Left lung (tissue), 10 donors: ENCODE results near the gene BBX. TPM values are rescaled to one million over a fixed set of nuclear protein-coding genes. Genes with fewer than 3 reads are reported as not detected.

Source experiments
- ATAC-seq: fragments of 200-7000 bp; cut with Tn5 transposase; one replicate; pipeline ENCODE4 v1.9.1; 2020; ENCODE audit warnings: moderate library complexity
- DNase-seq, 4 donors: peaks; one replicate each; pipeline ENCODE4 v3.0.0-alpha.2; 2013 to 2020
- H3K27ac ChIP-seq, 2 donors: fragments of 200-600 bp; sonication (generic) in 1 of 2; one replicate each; pipeline versions ENCODE4 v1.5.0 to v1.8.0; 2020 to 2021
- H3K27me3 ChIP-seq, 2 donors: fragments of 200-600 bp; sonication (generic) in 1 of 2; one replicate each; pipeline versions ENCODE4 v1.5.0 to v1.8.0; 2020 to 2021
- H3K36me3 ChIP-seq, 2 donors: fragments of 200-600 bp; sonication (generic) in 1 of 2; one replicate each; pipeline versions ENCODE4 v1.5.0 to v1.8.0; 2020 to 2021
- H3K4me1 ChIP-seq, 2 donors: fragments of 200-600 bp; one replicate each; pipeline ENCODE4 v1.8.0; 2021
- H3K4me3 ChIP-seq, 2 donors: fragments of 200-600 bp; sonication (generic) in 1 of 2; one replicate each; pipeline versions ENCODE4 v1.5.0 to v1.8.0; 2020 to 2021; ENCODE audit warnings: mild to moderate bottlenecking in 1 of 2
- H3K9me3 ChIP-seq, 2 donors: fragments of 200-600 bp; sonication (generic) in 1 of 2; one replicate each; pipeline versions ENCODE4 v1.5.0 to v1.8.0; 2020 to 2021
- intact Hi-C, 2 donors: fragments of 100-400 bp; cut with DNase I; formaldehyde crosslinking; loops; one replicate each; pipeline versions ENCODE4 v1.11.2 to v1.14.2; 2022
- polyA plus RNA-seq, 6 donors: library from polyadenylated mRNA; unstranded; fragments of 120-200 nt; gene quantifications; one replicate each; pipeline ENCODE4 v1.2.1, GENCODE V29; 2013; ENCODE audit not compliant: insufficient read length in 6 of 6
- total RNA-seq, 2 donors: library from RNA; stranded (reverse); fragmentation: NEBNext Ultra II Directional; extraction: Animal tissue kit (Norgen Biotek cat#: 25700); gene quantifications; one replicate each; pipeline ENCODE4 v1.2.1, GENCODE V29; 2021
- TF ChIP-seq, protein P1 (sequence below), 2 donors: fragments of 200-600 bp; sonication (generic) in 1 of 2; IDR thresholded peaks; one replicate each; pipeline versions ENCODE4 v1.5.0 to v1.8.0; 2021; ENCODE audit warnings: antibody characterized with exemption in 2 of 2
- donor health status: DM: no; HTN: yes; CAD: no.
- donor health status: DM: no; HTN: no; CAD: no.

The BBX gene
- total and polyA plus RNA-seq, 8 donors, result 43.0 to 67.1 (median 53.3) TPM

- Histone ChIP-seq H3K27me3 (no peaks in the 10 kb centered on the region), H3K36me3 (no peaks in the 10 kb centered on the region), H3K4me3 (no peak overlapping the region), H3K27ac (no peak overlapping the region), H3K4me1 (no peaks in the 10 kb centered on the region), H3K9me3 (no peaks in the 10 kb centered on the region)
- ATAC-seq, result no peak
- DNase-seq, result peak in 1 of 4 donors; percentile 37
- intact Hi-C loops, result no loop called here
- TF ChIP-seq, protein P1, sequence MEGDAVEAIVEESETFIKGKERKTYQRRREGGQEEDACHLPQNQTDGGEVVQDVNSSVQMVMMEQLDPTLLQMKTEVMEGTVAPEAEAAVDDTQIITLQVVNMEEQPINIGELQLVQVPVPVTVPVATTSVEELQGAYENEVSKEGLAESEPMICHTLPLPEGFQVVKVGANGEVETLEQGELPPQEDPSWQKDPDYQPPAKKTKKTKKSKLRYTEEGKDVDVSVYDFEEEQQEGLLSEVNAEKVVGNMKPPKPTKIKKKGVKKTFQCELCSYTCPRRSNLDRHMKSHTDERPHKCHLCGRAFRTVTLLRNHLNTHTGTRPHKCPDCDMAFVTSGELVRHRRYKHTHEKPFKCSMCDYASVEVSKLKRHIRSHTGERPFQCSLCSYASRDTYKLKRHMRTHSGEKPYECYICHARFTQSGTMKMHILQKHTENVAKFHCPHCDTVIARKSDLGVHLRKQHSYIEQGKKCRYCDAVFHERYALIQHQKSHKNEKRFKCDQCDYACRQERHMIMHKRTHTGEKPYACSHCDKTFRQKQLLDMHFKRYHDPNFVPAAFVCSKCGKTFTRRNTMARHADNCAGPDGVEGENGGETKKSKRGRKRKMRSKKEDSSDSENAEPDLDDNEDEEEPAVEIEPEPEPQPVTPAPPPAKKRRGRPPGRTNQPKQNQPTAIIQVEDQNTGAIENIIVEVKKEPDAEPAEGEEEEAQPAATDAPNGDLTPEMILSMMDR (IDR thresholded peaks at IDR 0.05), result no peak
These were observed 242.8 kb downstream of the BBX start for GRCh38 chr3:107765524-107765923.

- H3K27ac ChIP-seq, result no peak overlapping the region
- TF ChIP-seq, protein P1 (IDR thresholded peaks at IDR 0.05), result no peak
- H3K9me3 ChIP-seq, result no peaks in the 10 kb centered on the region
- ATAC-seq (no peak), DNase-seq (peak in 2 of 4 donors; percentile 12 to 27)
- intact Hi-C loops, result no loop called here
- H3K27me3 ChIP-seq, result no peaks in the 10 kb centered on the region
- peaks cover 0 to 2% of the 10 kb centered on the region in 2 donors for H3K36me3 ChIP-seq
- no peaks in the 10 kb centered on the region for H3K4me1 ChIP-seq
- no peak overlapping the region for H3K4me3 ChIP-seq
These were observed 245.3 kb downstream of the BBX start for GRCh38 chr3:107767897-107768605.

DNA sequence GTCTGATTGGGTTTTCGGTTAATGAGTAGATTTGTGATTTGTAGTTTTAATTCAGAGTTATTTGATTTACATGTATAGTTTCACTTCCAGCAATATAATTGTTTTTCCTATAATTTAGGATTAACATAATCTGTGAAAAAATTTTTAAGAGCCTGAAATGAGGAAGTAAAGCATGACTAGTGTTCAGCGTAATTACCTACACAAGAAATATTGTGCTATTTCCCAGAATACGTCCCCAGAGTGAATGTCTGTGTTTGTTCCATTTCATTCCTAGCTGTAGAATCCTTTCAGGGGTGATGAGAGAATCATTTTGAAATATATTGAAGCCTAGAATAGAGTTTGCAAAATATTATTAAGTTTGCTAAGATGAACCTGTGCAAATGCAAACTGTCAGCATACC, 247.1 kb downstream of the BBX start:
- no peak overlapping the region for H3K27ac ChIP-seq
- peaks cover 0 to 20% of the 10 kb centered on the region in 2 donors for H3K36me3 ChIP-seq
- no peaks in the 10 kb centered on the region for H3K4me1 ChIP-seq
- TF ChIP-seq, protein P1 (IDR thresholded peaks at IDR 0.05), result no peak
- intact Hi-C loops, result no loop called here
- no peaks in the 10 kb centered on the region for H3K27me3 ChIP-seq
- no peak for ATAC-seq
- no peak for DNase-seq
- no peak overlapping the region for H3K4me3 ChIP-seq
- no peaks in the 10 kb centered on the region for H3K9me3 ChIP-seq

DNA sequence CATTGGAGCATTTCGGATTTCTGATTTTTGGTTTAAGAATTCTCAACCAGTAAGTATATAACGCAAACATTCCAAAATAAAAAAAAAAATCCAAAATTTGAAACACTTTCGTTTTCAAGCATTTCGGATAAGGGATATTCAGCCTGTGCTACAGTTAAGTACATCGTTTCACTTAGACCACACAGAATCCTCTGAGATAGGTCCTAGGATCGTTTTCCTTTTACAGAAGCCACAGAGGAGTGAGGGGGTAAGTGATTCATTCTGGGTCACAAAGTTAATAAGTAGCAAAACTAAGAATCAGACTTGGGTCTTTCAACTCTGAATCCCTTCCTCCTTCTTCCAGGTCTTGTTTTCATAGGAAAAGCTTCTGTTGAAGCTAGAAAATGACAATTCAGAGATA, 249.3 kb downstream of the BBX start:
- ATAC-seq (no peak), DNase-seq (no peak)
- Histone ChIP-seq H3K36me3 (peaks cover 0 to 22% of the 10 kb centered on the region in 2 donors), H3K4me3 (no peak overlapping the region), H3K27me3 (no peaks in the 10 kb centered on the region), H3K4me1 (no peaks in the 10 kb centered on the region), H3K27ac (no peak overlapping the region), H3K9me3 (no peaks in the 10 kb centered on the region)
- intact Hi-C loops, result no loop called here
- TF ChIP-seq, protein P1 (IDR thresholded peaks at IDR 0.05), result no peak

- TF ChIP-seq, protein P1 (IDR thresholded peaks at IDR 0.05), result no peak
These were observed 253.2 kb downstream of the BBX start for GRCh38 chr3:107775974-107776373.

More at GRCh38 chr3:107775974-107776373, 253.2 kb downstream of the BBX start:
- ATAC-seq, result no peak
- Histone ChIP-seq H3K4me3 (no peak overlapping the region), H3K4me1 (no peaks in the 10 kb centered on the region), H3K27me3 (no peaks in the 10 kb centered on the region), H3K27ac (no peak overlapping the region), H3K36me3 (peaks cover 0 to 38% of the 10 kb centered on the region in 2 donors), H3K9me3 (no peaks in the 10 kb centered on the region)
- intact Hi-C loops, result no loop called here
- DNase-seq, result no peak
